MM.1S (cell line): ENCODE results near the gene TUT7.

Experiments
- DNase-seq: peaks from one replicate; pipeline ENCODE4 v3.0.0-alpha.2; 2015
- H2AFZ ChIP-seq: fragments of 300-600 bp; sonication (generic); 2 replicates; pipeline ENCODE4 v1.6.0; 2016; ENCODE audit warnings: antibody characterized with exemption, low read length
- H3F3A ChIP-seq: fragments of 300-600 bp; sonication (generic); 2 replicates; pipeline ENCODE4 v1.6.1; 2016; ENCODE audit warnings: mild to moderate bottlenecking, antibody characterized with exemption, low read length, moderate library complexity, mixed read lengths; ENCODE audit not compliant: insufficient read depth
- H3K27ac ChIP-seq: fragments of 300-600 bp; sonication (generic); 2 replicates; pipeline ENCODE4 v1.5.1; 2016; ENCODE audit warnings: mild to moderate bottlenecking, low read length
- H3K27me3 ChIP-seq: fragments of 300-600 bp; sonication (generic); replicated peaks from 2 replicates; pipeline ENCODE4 v1.6.0; 2016; ENCODE audit warnings: low read length; ENCODE audit not compliant: insufficient read depth
- H3K36me3 ChIP-seq: fragments of 300-600 bp; sonication (generic); replicated peaks from 2 replicates; pipeline ENCODE4 v1.6.1; 2016; ENCODE audit warnings: mild to moderate bottlenecking, low read length, mixed read lengths; ENCODE audit not compliant: insufficient read depth
- H3K4me1 ChIP-seq: fragments of 300-600 bp; sonication (generic); 2 replicates; pipeline ENCODE4 v1.6.1; 2016; ENCODE audit warnings: low read length, mixed read lengths
- H3K4me2 ChIP-seq: fragments of 300-600 bp; sonication (generic); 2 replicates; pipeline ENCODE4 v1.6.0; 2016; ENCODE audit warnings: low read depth, low read length
- H3K4me3 ChIP-seq: fragments of 300-600 bp; sonication (generic); 2 replicates; pipeline ENCODE4 v1.5.1; 2016; ENCODE audit warnings: low read length, mixed read lengths
- H3K79me2 ChIP-seq: fragments of 300-600 bp; sonication (generic); 2 replicates; pipeline ENCODE4 v1.6.1; 2016; ENCODE audit warnings: mixed run types, low read length, mixed read lengths
- H3K9ac ChIP-seq: fragments of 300-600 bp; sonication (generic); 2 replicates; pipeline ENCODE4 v1.6.1; 2016; ENCODE audit warnings: low read length, mixed read lengths
- H3K9me2 ChIP-seq: fragments of 300-600 bp; sonication (generic); replicated peaks from 2 replicates; pipeline ENCODE4 v1.6.1; 2016; ENCODE audit warnings: mild to moderate bottlenecking, low read length, mixed read lengths; ENCODE audit not compliant: insufficient read depth
- H3K9me3 ChIP-seq: fragments of 300-600 bp; sonication (generic); replicated peaks from 2 replicates; pipeline ENCODE4 v1.6.1; 2016; ENCODE audit warnings: mild to moderate bottlenecking, low read length, mixed read lengths; ENCODE audit not compliant: insufficient read depth
- H4K20me1 ChIP-seq: fragments of 300-600 bp; sonication (generic); 2 replicates; pipeline ENCODE4 v1.6.1; 2016; ENCODE audit warnings: mild to moderate bottlenecking, low read length, moderate library complexity, mixed read lengths; ENCODE audit not compliant: insufficient read depth
- CTCF ChIP-seq: fragments of 300-600 bp; sonication (generic); IDR thresholded peaks from 2 replicates; pipeline ENCODE4 v1.5.1; 2016; ENCODE audit warnings: antibody characterized with exemption, low read length, mixed read lengths
- EZH2 ChIP-seq: fragments of 300-600 bp; sonication (generic); optimal IDR thresholded peaks from 2 replicates; pipeline ENCODE3; 2017; ENCODE audit warnings: low read depth, mild to moderate bottlenecking, antibody characterized with exemption, low read length, mixed read lengths
- EZH2phosphoT487 ChIP-seq: fragments of 300-600 bp; sonication (generic); IDR thresholded peaks from 2 replicates; pipeline ENCODE4 v1.6.1; 2018; ENCODE audit warnings: antibody characterized with exemption, low read length

The TUT7 gene

GRCh38 chr9:86308687-86309086 lies 45.5 kb downstream of the TUT7 start:
- Histone ChIP-seq H3K27me3 (no peaks in the 10 kb centered on the region), H3F3A (no peaks in the 10 kb centered on the region), H3K9ac (no peak overlapping the region), H3K9me3 (no peaks in the 10 kb centered on the region), H3K4me2 (no peak overlapping the region), H3K36me3 (peaks cover 4% of the 10 kb centered on the region; the same call in 1 of the 2 replicates), H3K9me2 (no peaks in the 10 kb centered on the region), H3K4me3 (no peak overlapping the region), H3K4me1 (peaks cover 9% of the 10 kb centered on the region; the same call in 1 of the 2 replicates), H3K27ac (no peak overlapping the region), H3K79me2 (0 out of 2 replicates have a peak, but pooled peaks cover 2% of the 10 kb centered on the region), H2AFZ (no peak overlapping the region), H4K20me1 (no peaks in the 10 kb centered on the region)
- no peak for DNase-seq
- no peak for TF ChIP-seq EZH2
- no peak for TF ChIP-seq EZH2phosphoT487
- no peak for TF ChIP-seq CTCF

DNA sequence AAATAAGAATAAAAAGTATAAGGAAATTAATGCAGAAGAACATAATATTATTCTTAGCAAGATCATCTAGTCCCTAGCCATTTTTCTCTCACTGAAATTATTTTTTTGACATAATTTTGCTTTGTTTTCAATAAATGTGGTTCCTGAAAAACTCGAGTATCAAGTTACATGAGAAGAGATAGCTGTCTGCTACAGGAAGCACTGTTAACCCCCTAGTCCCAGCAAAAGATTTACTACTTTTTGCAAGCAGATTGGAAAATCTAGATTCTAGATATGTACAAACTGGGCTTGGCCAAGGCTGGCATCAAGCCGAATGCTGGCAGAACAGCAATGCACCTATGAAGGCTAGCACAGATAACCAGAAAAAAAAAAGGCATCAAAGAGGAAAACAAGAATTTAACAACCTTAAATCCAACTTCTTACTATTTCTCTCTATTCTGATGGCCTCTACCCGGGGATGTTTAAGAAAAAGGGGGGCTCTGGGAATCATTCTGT lies 49.9 kb downstream of the TUT7 start:
- Histone ChIP-seq H3K27me3 (no peaks in the 10 kb centered on the region), H3K27ac (no peak overlapping the region), H2AFZ (no peak overlapping the region), H3K9ac (no peak overlapping the region), H3K36me3 (peaks cover 13% of the 10 kb centered on the region), H4K20me1 (no peaks in the 10 kb centered on the region), H3K79me2 (peaks cover 12% of the 10 kb centered on the region; the same call in 1 of the 2 replicates), H3K4me3 (no peak overlapping the region), H3K4me1 (peaks cover 37% of the 10 kb centered on the region), H3K9me2 (no peaks in the 10 kb centered on the region), H3K4me2 (no peak overlapping the region), H3F3A (peaks cover 27% of the 10 kb centered on the region), H3K9me3 (no peaks in the 10 kb centered on the region)
- TF ChIP-seq EZH2phosphoT487 = no peak
- TF ChIP-seq EZH2 = no peak
- no peak for TF ChIP-seq CTCF
- DNase-seq = no peak

GRCh38 chr9:86303316-86303975 lies 50.8 kb downstream of the TUT7 start:
- H3K4me1 ChIP-seq = peaks cover 44% of the 10 kb centered on the region
- H4K20me1 ChIP-seq = no peaks in the 10 kb centered on the region
- H3K9ac ChIP-seq = no peak overlapping the region
- no peak overlapping the region for H3K4me3 ChIP-seq
- TF ChIP-seq CTCF (no peak), EZH2 (no peak), EZH2phosphoT487 (no peak)
- H3K9me2 ChIP-seq = no peaks in the 10 kb centered on the region
- no peak overlapping the region for H3K27ac ChIP-seq
- H3K79me2 ChIP-seq = peaks cover 12% of the 10 kb centered on the region; the same call in 1 of the 2 replicates
- H3K4me2 ChIP-seq = no peak overlapping the region
- H3K9me3 ChIP-seq = no peaks in the 10 kb centered on the region
- H2AFZ ChIP-seq = no peak overlapping the region
- H3K27me3 ChIP-seq = no peaks in the 10 kb centered on the region
- DNase-seq = no peak
- H3K36me3 ChIP-seq = peaks cover 13% of the 10 kb centered on the region
- peaks cover 36% of the 10 kb centered on the region for H3F3A ChIP-seq
